22Rv1 (cell line): ENCODE results near the gene DPH7.

ENCODE experiments used
- CTCF ChIP-seq: fragments of 450-650 bp; IDR thresholded peaks from 2 replicates; pipeline ENCODE4 v1.5.1; 2017; ENCODE audit warnings: mild to moderate bottlenecking
- ZFX ChIP-seq: fragments of 450-650 bp; IDR thresholded peaks from 2 replicates; pipeline ENCODE4 v1.6.1; 2017; ENCODE audit warnings: antibody characterized with exemption, borderline replicate concordance

GRCh38 chr9:137613259-137613658 lies 34.5 kb upstream of the DPH7 start:
- TF ChIP-seq CTCF = no peak
- TF ChIP-seq ZFX = no peak
